Activated gamma-delta T cell treated with anti-CD3 and anti-CD28 coated beads, Interleukin-2, amount 50 U/mL, for 16 hours (primary cell): ENCODE data around the gene GRN.
A peak's percentile ranks its signal among the peaks of the same experiment; 100 is the strongest.
"Not testable (repeated sequence)": the region's sequence is repeated elsewhere in the genome, so short reads cannot be mapped to it uniquely, and the experiment has no call there.

Experiments used
- DNase-seq: peaks from one replicate; pipeline ENCODE4 v3.0.0-alpha.2; 2020; ENCODE audit warnings: low read depth

The GRN gene

GRCh38 chr17:44321246-44322120 lies 23.6 kb upstream of the GRN start:
- DNase-seq = no peak

DNA sequence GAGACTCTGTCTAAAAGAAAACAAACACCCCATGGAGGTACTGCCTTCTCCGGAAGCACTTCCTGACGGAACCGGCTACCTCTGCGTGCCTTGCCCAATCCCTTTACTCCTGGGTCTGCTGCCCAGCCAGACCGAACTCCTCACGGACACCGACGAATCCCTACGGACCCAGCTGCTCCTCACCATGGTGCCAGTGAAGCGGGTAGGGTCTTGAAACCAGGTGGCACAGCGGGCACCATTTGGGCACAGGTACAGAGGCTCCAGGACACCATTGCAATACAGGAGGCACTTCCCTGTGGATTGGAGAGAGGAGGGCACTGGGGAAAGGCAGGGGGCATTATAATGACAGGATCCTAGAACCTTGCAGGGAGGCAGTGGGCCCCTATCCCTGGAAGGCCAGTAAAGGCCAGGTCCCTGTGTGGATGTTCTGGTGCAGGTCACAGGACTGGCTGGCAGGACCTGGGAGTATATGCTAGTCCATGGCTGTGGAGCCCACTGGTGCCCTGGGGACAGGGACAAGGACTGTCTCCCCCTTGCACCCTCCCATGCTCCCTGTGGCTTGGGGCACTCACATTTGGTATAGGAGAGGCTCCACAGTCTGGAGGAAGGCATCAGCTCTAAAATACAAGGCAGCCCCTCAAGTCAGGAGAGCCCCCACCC lies 22.7 kb upstream of the GRN start:
- DNase-seq = no peak

- DNase-seq = no peak
Observed at GRCh38 chr17:44323359-44324091, 21.6 kb upstream of the GRN start.

DNA sequence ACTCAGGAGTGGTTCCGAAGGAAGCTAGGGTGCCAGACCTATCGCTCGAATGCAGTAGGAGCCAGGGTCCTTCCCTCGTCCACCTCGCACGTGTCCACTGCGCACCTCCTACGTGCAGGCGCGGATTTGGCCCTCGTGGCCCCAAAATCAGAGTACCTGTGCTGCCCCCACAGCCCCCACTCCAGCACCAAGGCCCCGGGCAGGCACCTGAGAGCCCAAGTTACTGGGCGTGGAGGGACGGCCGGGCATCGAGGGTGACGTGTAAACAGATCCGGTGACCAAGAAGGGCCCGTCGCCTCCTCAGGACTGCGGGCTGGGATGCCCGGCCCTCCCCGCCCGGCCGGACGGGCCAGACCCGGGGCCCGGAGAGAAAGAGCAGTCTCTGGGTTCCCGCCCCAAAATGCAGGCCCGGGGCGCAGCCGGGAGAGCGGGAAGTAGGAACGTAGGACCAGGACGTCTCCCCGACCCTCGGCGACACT lies 21.0 kb upstream of the GRN start:
- DNase-seq = no peak

DNA sequence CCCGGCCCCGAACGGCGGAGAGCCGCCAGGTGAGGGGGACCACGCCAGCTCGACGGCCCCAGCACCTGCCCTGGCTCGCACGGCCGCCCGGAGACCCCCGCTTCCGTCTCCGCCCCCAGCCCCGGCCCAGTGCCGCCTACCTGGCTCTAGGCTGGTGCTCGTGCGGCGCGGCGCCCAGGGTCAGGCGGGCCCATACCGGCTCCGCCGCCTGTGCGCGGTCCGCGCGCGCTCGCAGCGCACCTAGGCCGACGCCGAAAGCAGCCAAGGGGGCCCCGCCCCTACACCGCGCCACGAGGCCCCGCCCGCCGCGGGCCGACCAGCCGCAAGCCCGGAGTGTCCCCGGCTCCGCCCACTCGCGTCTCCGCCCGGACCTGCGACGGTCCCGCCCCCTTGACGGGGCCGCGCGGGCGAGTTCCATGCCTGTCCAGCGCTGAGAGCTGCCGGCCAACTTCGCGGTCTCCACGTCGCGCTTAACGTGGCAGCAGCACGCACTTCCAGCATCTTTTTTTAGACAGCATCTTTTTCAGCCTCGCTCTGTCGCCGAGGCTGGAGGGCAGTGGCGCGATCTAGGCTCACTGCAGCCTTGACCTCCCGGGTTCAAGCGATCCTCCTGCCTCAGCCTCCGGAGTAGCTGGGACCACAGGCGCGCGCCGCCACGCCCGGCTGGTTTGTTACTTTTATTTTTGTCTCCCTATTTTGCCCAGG lies 20.4 kb upstream of the GRN start, which contains the start of gene SLC25A39:
SLC25A39 (minus strand) TSS at position 253 of the 705 bp plus-strand sequence. CDS start 1,261 bp downstream, outside the sequence.
- DNase-seq = peak; percentile 91

GRCh38 chr17:44326861-44327444 lies 18.1 kb upstream of the GRN start:
- DNase-seq = peak; percentile 89

- no peak for DNase-seq
Observed at GRCh38 chr17:44327715-44328449, 17.2 kb upstream of the GRN start.

GRCh38 chr17:44329516-44329915 lies 15.6 kb upstream of the GRN start:
- not testable (repeated sequence) for DNase-seq

DNA sequence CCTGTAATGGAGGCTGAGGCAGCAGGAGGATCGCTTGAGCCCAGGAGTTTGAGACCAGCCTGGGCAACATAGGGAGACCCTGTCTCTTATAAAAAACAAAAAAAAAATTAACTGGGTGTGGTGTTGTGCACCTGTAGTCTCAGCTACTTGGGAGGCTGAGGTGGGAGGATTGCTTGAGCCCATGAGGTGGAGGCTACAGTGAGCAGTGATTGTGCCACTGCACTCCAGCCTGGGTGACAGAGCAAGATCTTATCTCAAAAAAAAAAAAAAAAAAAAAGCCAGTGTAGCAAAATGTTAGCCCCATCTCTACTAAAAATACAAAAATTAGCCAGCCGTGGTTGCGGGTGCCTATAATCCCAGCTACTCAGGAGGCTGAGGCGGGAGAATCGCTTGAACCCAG lies 14.8 kb upstream of the GRN start:
- not testable (repeated sequence) for DNase-seq

- DNase-seq = peak; percentile 62
Observed at GRCh38 chr17:44331249-44331760, 13.8 kb upstream of the GRN start.

DNA sequence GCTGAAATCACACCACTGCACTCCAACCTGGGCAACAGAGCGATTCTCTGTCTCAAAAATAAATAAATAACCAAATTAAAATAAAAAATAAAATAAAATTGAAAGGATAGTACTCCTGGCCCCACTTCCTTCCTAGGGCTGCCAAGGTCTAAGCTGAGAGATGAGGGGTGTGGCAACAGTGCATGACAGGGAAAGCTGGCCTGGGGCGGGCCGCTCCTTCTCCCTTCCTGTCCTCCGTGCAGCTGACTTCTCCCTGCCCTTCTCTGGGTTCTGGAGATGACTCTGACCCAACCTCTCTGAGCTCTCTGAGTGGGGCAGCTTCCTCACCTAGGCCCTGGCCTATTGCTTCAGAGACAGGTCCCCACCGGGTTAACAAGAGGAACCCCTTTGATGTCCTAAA lies 11.7 kb upstream of the GRN start:
- no peak for DNase-seq

DNA sequence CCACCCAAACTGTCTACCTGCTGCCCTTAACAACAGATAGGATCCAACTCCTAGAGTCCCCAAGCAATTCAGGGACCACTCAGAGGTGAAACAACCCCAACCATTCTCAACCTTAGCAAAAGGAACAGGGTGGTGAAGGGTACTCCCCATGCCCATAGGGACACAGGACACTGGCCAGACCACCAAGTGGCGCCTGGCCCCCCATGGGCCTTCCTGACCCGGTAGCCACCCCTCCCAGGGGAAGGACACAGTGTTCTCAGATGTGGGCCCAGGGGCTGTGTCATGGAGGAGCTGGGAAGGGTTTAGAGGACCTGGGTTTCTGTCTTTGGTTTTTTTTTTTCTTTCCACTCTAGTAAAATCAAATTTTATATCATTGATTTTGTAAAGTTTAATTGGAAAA lies 10.8 kb upstream of the GRN start:
- no peak for DNase-seq

DNA sequence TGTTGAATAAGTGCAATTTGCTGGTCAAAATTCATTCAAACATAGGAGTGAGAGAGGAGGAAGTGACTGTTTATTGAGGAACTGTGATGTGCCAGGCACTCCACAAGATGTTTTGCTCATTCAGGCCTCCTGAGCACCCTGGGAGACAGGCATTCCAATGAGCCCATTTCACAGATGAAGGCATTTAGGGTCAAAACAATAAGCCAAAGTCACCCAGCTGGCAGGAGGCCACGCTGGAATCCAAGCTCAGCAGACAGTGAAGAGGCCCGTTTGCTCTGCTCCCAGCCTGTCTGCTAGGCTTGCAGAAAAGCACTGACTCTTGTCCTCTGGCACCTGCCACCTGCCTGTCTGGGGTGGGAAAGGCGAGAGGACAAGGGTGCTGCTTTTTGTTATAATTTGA lies 10.4 kb upstream of the GRN start:
- DNase-seq = no peak

DNA sequence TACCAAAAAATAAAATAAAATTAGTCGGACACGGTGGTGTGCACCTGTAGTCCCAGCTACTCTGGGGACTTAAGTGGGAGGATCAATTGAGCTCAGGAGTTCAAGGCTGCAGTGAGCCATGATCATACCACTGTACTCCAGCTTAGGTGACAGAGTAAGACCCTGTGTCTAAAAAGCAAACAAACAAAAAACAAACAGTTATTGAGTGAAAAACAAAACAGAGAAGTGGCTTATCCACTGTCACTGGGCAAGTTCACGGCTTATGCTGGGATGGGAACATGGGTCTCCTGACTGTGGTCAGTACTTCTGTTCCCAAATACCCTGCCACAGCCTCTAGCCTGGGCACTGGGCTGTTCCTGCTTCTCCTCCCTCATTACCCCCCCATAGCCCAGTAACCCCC lies 9.5 kb upstream of the GRN start:
- no peak for DNase-seq

DNA sequence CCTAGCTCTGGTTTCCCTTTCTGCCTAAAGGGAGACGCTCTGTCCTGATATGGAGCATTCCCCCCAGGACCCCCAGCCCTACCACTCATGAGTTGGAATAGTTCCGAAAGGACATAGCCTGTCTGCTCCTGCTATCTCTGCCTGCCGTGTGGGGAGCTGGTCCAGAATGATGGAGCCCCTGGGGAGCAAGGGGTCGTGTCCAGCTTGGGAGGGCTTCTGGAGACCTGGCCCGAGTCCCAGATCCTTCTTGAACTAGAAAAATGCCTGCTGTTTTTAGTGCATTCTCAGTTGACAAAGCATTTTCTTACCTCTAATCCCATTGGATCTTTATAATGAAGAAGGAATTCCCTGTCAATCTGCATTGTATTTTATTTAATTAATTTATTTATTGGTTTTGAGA lies 9.1 kb upstream of the GRN start:
- DNase-seq = no peak

DNA sequence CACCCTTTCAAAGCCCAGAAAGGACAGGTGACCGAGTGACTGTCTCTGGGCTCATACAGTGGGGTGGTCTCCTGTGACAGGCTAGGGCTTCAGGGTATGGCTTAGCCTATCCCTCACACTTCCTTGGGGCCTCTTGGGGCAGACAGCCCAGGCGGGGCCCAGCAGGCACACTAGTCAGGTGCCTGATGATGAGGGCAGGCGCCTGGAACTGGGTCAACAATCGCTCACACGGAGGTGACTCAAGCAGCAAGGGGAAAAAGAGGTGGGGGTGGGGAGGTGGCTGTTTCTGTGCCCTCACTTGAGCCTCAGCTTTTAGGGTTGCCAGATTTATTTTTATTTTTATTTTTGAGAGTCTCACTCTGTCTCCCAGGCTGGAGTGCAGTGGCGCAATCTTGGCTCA lies 6.4 kb upstream of the GRN start:
- no peak for DNase-seq

- DNase-seq = not testable (repeated sequence)
Observed at GRCh38 chr17:44340553-44340952, 4.5 kb upstream of the GRN start.

DNA sequence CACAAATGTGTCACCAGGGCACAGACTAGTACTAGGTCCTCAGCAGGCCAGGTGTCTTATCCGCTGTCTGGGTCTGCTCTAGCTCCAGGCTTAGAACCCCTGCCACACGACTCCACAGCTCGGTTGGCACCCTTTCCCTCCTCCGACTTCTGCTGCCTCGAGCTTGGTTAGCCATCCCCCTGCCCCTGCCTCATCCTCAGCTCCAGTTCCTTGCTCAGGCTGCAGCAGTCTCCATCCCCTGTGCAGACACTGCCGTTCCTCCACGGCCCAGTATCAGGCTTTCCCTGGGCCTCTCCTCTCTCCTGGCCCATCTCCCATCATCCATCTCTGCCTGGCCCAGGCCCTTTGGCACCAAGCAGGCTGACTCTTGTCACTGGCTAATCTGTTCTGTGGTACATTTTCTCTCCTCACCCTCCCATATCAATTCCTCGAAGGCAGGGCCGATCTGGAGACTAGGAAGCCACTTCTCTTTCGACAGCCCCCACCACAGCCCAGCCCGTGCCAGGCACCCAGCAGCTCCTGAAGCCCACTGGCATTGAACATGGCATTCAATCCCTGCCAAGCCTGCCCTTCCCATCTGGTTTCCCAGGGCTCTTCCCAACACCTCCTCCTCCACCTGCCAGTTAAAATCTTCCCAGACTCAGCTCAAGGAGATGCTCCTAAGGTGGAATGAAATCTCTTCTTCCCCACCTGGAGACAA lies 1.4 kb upstream of the GRN start:
- DNase-seq = no peak

DNA sequence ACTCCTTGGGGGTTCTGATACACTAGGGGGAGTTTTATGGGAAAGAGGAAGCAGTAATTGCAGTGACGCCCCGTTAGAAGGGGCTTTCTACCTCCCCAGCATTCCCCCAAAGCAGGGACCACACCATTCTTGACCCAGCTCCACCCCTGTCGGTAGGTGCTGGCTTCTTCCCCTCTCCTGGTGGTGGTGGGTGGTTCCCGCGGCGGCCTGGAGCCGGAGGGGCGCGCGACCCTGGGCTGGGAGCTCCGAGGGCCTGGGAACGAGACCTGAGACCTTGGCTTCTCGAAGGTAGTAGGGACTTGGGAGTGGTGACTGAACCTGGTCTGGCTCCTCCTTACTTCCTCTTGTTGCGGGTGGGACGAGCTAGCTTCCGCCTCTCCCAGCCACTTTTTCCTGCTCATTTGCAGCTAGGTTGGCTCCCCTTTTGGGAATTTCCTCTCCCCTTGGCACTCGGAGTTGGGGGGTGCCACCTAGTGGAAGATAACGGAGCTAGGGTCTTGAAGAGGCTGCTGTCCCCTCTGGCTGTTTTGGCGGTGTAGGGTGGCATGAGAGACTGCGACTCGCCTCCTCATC lies 438 bp downstream of the GRN start:
- DNase-seq = no peak
